Kidney (tissue), 14 donors: ENCODE results near the gene TMEM87B. TPM values are rescaled to one million over a fixed set of nuclear protein-coding genes. Genes with fewer than 3 reads are reported as not detected.

Source experiments
- DNase-seq, 5 donors: peaks; one replicate each; pipeline ENCODE4 v3.0.0-alpha.2; 2013 to 2020
- FAIRE-seq: peaks from 2 replicates; lab custom pipeline; 2012; peaks lifted over from hg19 to GRCh38; lab: Jason Lieb, UNC
- H3K27ac ChIP-seq, 2 donors: one replicate each; pipeline ENCODE4 v1.7.0; 2013; ENCODE audit warnings: low read depth in 2 of 2, low read length in 2 of 2, inconsistent platforms in 1 of 2
- H3K27me3 ChIP-seq: one replicate; pipeline ENCODE4 v1.7.1; 2013; ENCODE audit warnings: low read length, inconsistent platforms; ENCODE audit not compliant: control insufficient read depth, insufficient read depth
- H3K36me3 ChIP-seq, 3 donors: one replicate each; pipeline versions ENCODE4 v1.7.0 to v1.7.1; 2013; ENCODE audit warnings: low read length in 3 of 3, control low read depth in 1 of 3, inconsistent platforms in 1 of 3; ENCODE audit not compliant: insufficient read depth in 3 of 3, control insufficient read depth in 2 of 3
- H3K4me1 ChIP-seq, 3 donors: one replicate each; pipeline versions ENCODE4 v1.7.0 to v1.7.1; 2013; ENCODE audit warnings: low read length in 3 of 3, inconsistent platforms in 1 of 3, low read depth in 1 of 3; ENCODE audit not compliant: control insufficient read depth in 2 of 3, insufficient read depth in 2 of 3
- H3K4me3 ChIP-seq, 3 donors: one replicate each; pipeline versions ENCODE4 v1.7.0 to v1.8.1; 2013; ENCODE audit warnings: low read length in 3 of 3, control low read depth in 1 of 3, inconsistent platforms in 1 of 3
- H3K9ac ChIP-seq, 3 donors: one replicate each; pipeline versions ENCODE4 v1.7.0 to v1.7.1; 2013; ENCODE audit warnings: low read length in 3 of 3, control low read depth in 1 of 3, inconsistent platforms in 1 of 3
- H3K9me3 ChIP-seq, 3 donors: one replicate each; pipeline versions ENCODE4 v1.7.0 to v1.7.1; 2013; ENCODE audit warnings: low read length in 3 of 3, control low read depth in 1 of 3, inconsistent platforms in 1 of 3; ENCODE audit not compliant: control insufficient read depth in 2 of 3, insufficient read depth in 1 of 3
- intact Hi-C: fragments of 100-400 bp; cut with DNase I; formaldehyde crosslinking; loops from one replicate; pipeline ENCODE4 v1.11.1; 2022
- polyA plus RNA-seq: library from polyadenylated mRNA; stranded (reverse); fragments of 350-450 nt; fragmentation: Illumina TruSeq; extraction: RNeasy Lipid Tissue Mini Kit (QIAGEN cat#74804); gene quantifications from one replicate; pipeline ENCODE4 v1.2.3, GENCODE V29; 2014; ENCODE audit warnings: low read depth, low replicate concordance; ENCODE audit not compliant: insufficient read depth
- total RNA-seq: library from RNA; stranded (reverse); fragmentation: NEBNext Ultra II Directional; extraction: Animal tissue kit (Norgen Biotek cat#: 25700); gene quantifications from one replicate; pipeline ENCODE4 v1.2.1, GENCODE V29; 2021
- TF ChIP-seq, protein P1 (sequence below): IDR thresholded peaks from 3 replicates; pipeline ENCODE4 v1.5.1; 2012; ENCODE audit warnings: mild to moderate bottlenecking, moderate library complexity, borderline replicate concordance; ENCODE audit not compliant: insufficient read depth; ENCODE audit errors: extremely low read depth
- donor health status: control.
- donor health status: control.
- donor health status: control.
- donor health status: control.
- donor health status: control.
- donor health status: DM: yes; HTN: yes; CAD: no.
- donor health status: Normal renal cell carcinoma (clear cell type).

Gene TMEM87B
- total and polyA plus RNA-seq, 2 donors from 2014 or later, result 6.5 to 21.9 TPM

DNA sequence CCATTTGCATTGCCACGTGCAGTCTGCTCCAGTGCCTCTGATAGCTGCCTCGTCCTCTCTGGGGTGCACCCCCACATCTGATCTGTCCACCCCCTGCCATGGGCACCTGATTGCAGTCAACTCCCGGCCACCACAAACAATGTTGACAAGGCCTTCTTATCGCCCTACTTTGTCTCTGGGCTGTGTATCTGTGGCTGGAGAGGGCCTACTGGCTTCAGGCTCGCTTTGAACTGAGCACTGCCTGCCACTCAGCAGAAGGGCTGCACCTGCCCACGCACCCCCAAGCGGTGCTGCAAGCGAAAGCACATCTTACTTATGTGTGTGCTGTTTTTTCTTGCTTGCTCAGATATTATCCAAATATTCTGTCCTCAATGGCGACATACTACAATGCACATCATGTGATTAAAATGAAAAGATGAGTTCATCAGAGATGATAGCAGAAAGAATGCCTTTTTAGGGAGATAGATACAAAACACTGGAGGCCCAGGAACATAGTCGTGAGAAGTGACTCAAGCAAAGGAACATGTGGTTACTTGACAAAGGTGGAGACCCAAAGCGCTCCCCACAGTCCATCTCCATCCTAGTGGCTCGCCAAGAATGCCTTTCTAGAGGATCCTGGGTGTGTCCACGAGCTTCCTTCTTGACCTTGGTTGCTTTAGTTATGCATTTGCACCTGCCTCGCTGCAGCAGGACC, 111.9 kb downstream of the TMEM87B start:
- Histone ChIP-seq H3K27me3 (no peaks in the 10 kb centered on the region), H3K9me3 (no peaks in the 10 kb centered on the region), H3K9ac (no peak overlapping the region), H3K4me3 (no peak overlapping the region), H3K27ac (no peak overlapping the region), H3K36me3 (no peaks in the 10 kb centered on the region), H3K4me1 (no peaks in the 10 kb centered on the region)
- FAIRE-seq (no peak), DNase-seq (peak in 1 of 5 donors; percentile 31)
- intact Hi-C loops, result no loop called here
- TF ChIP-seq, protein P1, sequence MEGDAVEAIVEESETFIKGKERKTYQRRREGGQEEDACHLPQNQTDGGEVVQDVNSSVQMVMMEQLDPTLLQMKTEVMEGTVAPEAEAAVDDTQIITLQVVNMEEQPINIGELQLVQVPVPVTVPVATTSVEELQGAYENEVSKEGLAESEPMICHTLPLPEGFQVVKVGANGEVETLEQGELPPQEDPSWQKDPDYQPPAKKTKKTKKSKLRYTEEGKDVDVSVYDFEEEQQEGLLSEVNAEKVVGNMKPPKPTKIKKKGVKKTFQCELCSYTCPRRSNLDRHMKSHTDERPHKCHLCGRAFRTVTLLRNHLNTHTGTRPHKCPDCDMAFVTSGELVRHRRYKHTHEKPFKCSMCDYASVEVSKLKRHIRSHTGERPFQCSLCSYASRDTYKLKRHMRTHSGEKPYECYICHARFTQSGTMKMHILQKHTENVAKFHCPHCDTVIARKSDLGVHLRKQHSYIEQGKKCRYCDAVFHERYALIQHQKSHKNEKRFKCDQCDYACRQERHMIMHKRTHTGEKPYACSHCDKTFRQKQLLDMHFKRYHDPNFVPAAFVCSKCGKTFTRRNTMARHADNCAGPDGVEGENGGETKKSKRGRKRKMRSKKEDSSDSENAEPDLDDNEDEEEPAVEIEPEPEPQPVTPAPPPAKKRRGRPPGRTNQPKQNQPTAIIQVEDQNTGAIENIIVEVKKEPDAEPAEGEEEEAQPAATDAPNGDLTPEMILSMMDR, result no peak

DNA sequence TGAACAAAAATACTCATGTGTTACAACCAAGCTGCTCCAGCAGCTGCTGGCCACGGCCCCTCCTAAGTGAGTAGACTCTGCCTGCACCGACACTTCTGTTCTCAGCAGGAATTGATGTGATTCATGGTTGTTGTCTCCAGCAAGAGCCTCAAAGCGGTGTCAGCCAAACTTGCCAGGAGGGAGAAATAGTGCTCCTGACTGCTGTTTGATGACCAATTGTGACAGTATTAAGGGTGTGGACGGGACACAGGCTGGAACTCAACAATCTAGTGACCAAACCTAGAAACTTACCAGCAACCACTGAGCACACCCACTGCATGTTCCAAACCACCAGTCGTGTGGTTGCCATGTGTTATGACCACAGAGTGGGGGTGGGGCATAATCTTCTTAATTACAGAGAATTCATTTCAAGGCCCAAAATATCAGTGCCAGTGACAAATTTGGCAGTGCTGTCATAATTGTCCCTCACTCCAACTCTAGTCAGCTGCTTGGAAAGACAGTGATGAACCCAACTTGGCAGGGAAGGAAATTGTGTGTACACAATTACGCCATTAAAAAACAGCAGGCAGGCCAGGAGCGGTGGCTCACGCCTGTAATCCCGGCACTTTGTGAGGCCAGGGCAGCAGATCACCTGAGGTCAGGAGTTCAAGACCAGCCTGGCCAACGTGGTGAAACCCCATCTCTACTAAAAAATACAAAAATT, 113.5 kb downstream of the TMEM87B start:
- Histone ChIP-seq H3K36me3 (no peaks in the 10 kb centered on the region), H3K4me1 (no peaks in the 10 kb centered on the region), H3K4me3 (no peak overlapping the region), H3K9me3 (no peaks in the 10 kb centered on the region), H3K27me3 (no peaks in the 10 kb centered on the region), H3K9ac (no peak overlapping the region), H3K27ac (no peak overlapping the region)
- TF ChIP-seq, protein P1, result no peak
- intact Hi-C loops, result no loop called here
- no peak for FAIRE-seq
- DNase-seq, result no peak

Other genes starting within 250 kb of the TMEM87B start
- gene ANAPC1, start 171.1 kb upstream of the TMEM87B start, total RNA-seq, result 33.2 TPM
- gene ANAPC1, start 171.1 kb upstream of the TMEM87B start, polyA plus RNA-seq, result 5.8 TPM
- 32.2 TPM for gene MERTK, start 156.7 kb upstream of the TMEM87B start, total RNA-seq
- 9.2 TPM for gene MERTK, start 156.7 kb upstream of the TMEM87B start, polyA plus RNA-seq
- gene FBLN7, start 83.1 kb downstream of the TMEM87B start, total RNA-seq, result 4.6 TPM
- 0.71 TPM for gene FBLN7, start 83.1 kb downstream of the TMEM87B start, polyA plus RNA-seq
- gene ZC3H8, start 199.8 kb downstream of the TMEM87B start, total RNA-seq, result 6.8 TPM
- gene ZC3H8, start 199.8 kb downstream of the TMEM87B start, polyA plus RNA-seq, result 8.3 TPM
- gene ZC3H6, start 220.3 kb downstream of the TMEM87B start, total RNA-seq, result 17.1 TPM
- 1.4 TPM for gene ZC3H6, start 220.3 kb downstream of the TMEM87B start, polyA plus RNA-seq